ENCODE measurements around the gene SPAG16.

The SPAG16 gene

DNA sequence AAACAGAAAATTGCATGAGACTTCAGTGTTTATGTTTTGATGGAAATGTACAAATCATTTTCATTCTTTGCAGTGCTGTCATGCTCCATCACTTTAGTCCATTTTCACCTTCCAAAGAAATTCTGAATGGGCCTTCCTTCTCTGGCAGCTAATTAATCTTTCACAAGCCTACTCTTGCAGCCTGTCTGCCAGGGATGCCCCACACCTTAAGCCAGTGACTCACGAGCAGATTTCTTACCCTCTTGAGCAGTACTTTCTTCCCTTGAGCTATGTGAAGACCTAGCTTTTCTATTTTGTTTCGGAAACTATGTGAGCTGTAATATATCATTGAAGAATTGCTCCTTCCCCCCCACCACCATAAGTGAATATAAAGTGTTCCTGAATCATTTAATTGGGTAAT lies 722.3 kb downstream of the SPAG16 start:
- Histone ChIP-seq H3K9ac (ENCODE audit: low read depth, low read length) (no peak overlapping the region), H3K4me3 (ENCODE audit: low read length) (no peak overlapping the region), H3K36me3 (ENCODE audit: insufficient read depth, low read length) (no peaks in the 10 kb centered on the region), H3K27me3 (ENCODE audit: insufficient read depth, low read length) (no peaks in the 10 kb centered on the region), H3K9me3 (ENCODE audit: insufficient read depth, low read depth, low read length) (no peaks in the 10 kb centered on the region; the same call in 1 of the 2 replicates), H3K4me1 (ENCODE audit: insufficient read depth, low read length) (peaks cover 8% of the 10 kb centered on the region; the same call in 1 of the 2 replicates), H3K27ac (ENCODE audit: low read depth, low read length) (no peak overlapping the region)
- WGBS, result 88% methylated on average over 1 of the region's 2 CpGs

DNA sequence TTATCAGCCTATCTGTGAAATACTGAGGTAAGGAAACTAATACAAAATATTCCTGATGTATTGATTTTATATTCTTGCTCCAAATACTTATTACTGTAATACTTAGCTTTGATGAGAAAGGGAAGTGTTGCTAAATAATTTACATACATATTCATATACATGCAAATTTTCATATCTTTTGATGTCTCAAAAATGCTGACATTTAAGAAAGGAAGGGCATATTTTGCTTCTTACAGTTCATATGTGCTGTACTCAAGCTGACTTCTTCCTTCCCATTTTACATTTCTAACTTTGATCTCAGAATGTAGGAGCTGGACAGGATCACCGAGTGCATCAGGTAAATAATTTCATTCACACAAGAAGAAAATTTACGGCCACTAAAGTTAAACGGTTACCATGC lies 727.4 kb downstream of the SPAG16 start:
- no peak overlapping the region for H3K4me3 ChIP-seq (ENCODE audit: low read length)
- 95% methylated on average over 3 of the region's 3 CpGs for WGBS
- H3K27ac ChIP-seq (ENCODE audit: low read depth, low read length), result no peak overlapping the region
- no peaks in the 10 kb centered on the region for H3K4me1 ChIP-seq (ENCODE audit: insufficient read depth, low read length)
- no peak overlapping the region for H3K9ac ChIP-seq (ENCODE audit: low read depth, low read length)
- no peaks in the 10 kb centered on the region; the same call in 1 of the 2 replicates for H3K9me3 ChIP-seq (ENCODE audit: insufficient read depth, low read depth, low read length)
- no peaks in the 10 kb centered on the region for H3K27me3 ChIP-seq (ENCODE audit: insufficient read depth, low read length)
- no peaks in the 10 kb centered on the region for H3K36me3 ChIP-seq (ENCODE audit: insufficient read depth, low read length)

DNA sequence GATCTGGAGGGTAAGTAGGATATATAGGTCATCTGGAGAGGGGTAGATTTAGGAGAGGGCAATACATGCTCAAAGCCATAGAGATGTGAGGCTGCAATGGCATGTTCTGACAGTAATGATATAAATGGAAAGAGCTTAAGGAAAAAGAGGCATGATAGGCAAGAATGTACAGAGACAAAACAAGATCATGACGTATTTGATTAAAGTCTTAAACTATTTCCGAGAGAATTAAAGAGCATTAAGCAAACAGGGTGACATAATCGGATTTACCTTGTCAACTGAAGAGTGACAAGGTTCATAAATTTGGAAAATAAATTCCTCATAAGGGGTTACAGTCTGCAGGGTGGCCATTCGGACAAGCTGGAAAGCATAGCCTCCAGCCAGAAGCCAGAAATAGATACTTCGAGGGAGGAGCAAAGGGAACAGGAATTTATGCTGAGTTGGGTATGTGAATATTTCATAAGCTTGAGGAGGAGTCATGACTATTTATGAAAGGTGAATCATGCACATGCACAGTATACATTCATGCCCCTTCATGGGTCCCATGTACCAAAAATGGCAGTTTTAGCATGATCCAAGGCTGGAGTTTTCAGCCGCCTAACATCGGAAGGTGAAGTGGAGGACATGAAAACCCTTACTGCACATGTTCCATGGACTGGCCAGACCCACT lies 730.4 kb downstream of the SPAG16 start:
- Histone ChIP-seq H3K9me3 (ENCODE audit: insufficient read depth, low read depth, low read length) (no peaks in the 10 kb centered on the region), H3K36me3 (ENCODE audit: insufficient read depth, low read length) (no peaks in the 10 kb centered on the region), H3K9ac (ENCODE audit: low read depth, low read length) (no peak overlapping the region), H3K27ac (ENCODE audit: low read depth, low read length) (no peak overlapping the region), H3K4me3 (ENCODE audit: low read length) (no peak overlapping the region), H3K27me3 (ENCODE audit: insufficient read depth, low read length) (no peaks in the 10 kb centered on the region), H3K4me1 (ENCODE audit: insufficient read depth, low read length) (no peaks in the 10 kb centered on the region)
- 96% methylated on average over 7 of the region's 7 CpGs for WGBS

DNA sequence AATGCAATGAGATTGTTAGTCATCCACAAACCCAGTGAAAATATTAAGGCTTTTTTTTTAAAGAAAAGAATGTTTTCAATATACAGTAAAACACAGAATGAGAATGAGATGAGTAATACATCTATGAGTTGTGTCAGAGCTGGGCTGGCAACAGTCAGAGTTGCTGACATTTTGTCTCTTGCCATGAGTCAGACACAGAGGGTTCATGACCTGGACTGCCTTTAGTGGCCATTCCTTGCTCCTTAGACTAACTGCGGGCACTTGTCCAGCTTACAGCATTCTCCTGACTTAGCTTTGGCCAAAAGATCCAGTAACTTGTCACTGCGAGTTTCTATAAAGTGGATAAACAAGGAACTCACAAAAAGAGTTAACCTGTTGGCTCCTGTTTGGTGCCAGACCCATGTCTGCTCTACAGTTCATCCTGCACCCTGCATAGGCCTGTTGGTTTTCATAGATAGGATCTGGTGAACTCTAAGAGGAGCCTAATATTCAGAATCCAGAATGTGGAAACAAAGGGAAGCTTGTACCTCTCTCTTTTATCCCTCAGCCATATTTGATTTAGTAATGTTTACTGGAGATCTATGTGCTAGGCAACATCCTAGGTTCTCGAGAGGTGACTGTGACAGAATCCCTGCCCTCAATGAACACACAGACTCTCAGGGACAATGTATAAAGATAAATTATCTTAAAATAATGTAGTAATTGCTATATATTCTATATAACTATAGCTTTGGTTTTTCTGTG lies 735.1 kb downstream of the SPAG16 start:
- no peaks in the 10 kb centered on the region for H3K9me3 ChIP-seq (ENCODE audit: insufficient read depth, low read depth, low read length)
- no peak overlapping the region for H3K27ac ChIP-seq (ENCODE audit: low read depth, low read length)
- H3K4me1 ChIP-seq (ENCODE audit: insufficient read depth, low read length), result no peaks in the 10 kb centered on the region
- no peaks in the 10 kb centered on the region for H3K36me3 ChIP-seq (ENCODE audit: insufficient read depth, low read length)
- no peak overlapping the region for H3K9ac ChIP-seq (ENCODE audit: low read depth, low read length)
- H3K27me3 ChIP-seq (ENCODE audit: insufficient read depth, low read length), result no peaks in the 10 kb centered on the region
- no peak overlapping the region for H3K4me3 ChIP-seq (ENCODE audit: low read length)
- WGBS, result 93% methylated on average over 2 of the region's 3 CpGs

GRCh38 chr2:214019973-214020345 lies 735.7 kb downstream of the SPAG16 start:
- no peak overlapping the region for H3K4me3 ChIP-seq (ENCODE audit: low read length)
- H3K27me3 ChIP-seq (ENCODE audit: insufficient read depth, low read length), result no peaks in the 10 kb centered on the region
- H3K9ac ChIP-seq (ENCODE audit: low read depth, low read length), result no peak overlapping the region
- H3K27ac ChIP-seq (ENCODE audit: low read depth, low read length), result no peak overlapping the region
- H3K36me3 ChIP-seq (ENCODE audit: insufficient read depth, low read length), result no peaks in the 10 kb centered on the region
- no peaks in the 10 kb centered on the region for H3K4me1 ChIP-seq (ENCODE audit: insufficient read depth, low read length)
- H3K9me3 ChIP-seq (ENCODE audit: insufficient read depth, low read depth, low read length), result no peaks in the 10 kb centered on the region
- 93% methylated on average over 4 of the region's 4 CpGs for WGBS

DNA sequence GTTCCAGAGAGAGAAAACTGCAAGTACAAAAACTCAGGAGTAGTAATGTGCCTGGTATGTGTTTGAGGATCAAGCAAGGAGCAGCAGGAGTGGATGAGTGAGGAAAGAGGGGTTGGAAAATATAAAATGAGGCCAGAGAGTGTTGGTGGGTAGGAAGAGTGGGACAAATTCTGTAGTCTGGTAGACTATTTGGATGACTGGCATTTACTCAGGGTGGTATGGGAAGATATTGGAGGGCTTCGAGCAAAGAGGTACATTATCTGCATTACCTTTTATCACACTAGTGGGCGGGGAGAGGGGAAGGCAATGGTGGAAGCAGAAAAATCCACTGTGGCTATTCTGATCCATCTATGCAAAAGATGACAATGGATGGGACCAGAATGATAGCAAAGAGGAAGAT lies 744.9 kb downstream of the SPAG16 start:
- no peak overlapping the region for H3K9ac ChIP-seq (ENCODE audit: low read depth, low read length)
- 90% methylated on average over 2 of the region's 2 CpGs for WGBS
- H3K27ac ChIP-seq (ENCODE audit: low read depth, low read length), result no peak overlapping the region
- no peaks in the 10 kb centered on the region for H3K27me3 ChIP-seq (ENCODE audit: insufficient read depth, low read length)
- no peaks in the 10 kb centered on the region for H3K9me3 ChIP-seq (ENCODE audit: insufficient read depth, low read depth, low read length)
- no peak overlapping the region for H3K4me3 ChIP-seq (ENCODE audit: low read length)
- no peaks in the 10 kb centered on the region for H3K36me3 ChIP-seq (ENCODE audit: insufficient read depth, low read length)
- H3K4me1 ChIP-seq (ENCODE audit: insufficient read depth, low read length), result no peaks in the 10 kb centered on the region

- Histone ChIP-seq H3K36me3 (ENCODE audit: insufficient read depth, low read length) (no peaks in the 10 kb centered on the region), H3K27ac (ENCODE audit: low read depth, low read length) (no peak overlapping the region), H3K27me3 (ENCODE audit: insufficient read depth, low read length) (no peaks in the 10 kb centered on the region), H3K9ac (ENCODE audit: low read depth, low read length) (no peak overlapping the region), H3K4me3 (ENCODE audit: low read length) (no peak overlapping the region), H3K4me1 (ENCODE audit: insufficient read depth, low read length) (no peaks in the 10 kb centered on the region), H3K9me3 (ENCODE audit: insufficient read depth, low read depth, low read length) (0 out of 2 replicates have a peak, but pooled peaks cover 7% of the 10 kb centered on the region)
- 95% methylated on average over 1 of the region's 1 CpG for WGBS
Observed at GRCh38 chr2:214031566-214031965, 747.3 kb downstream of the SPAG16 start.

GRCh38 chr2:214034417-214034816 lies 750.2 kb downstream of the SPAG16 start:
- no peaks in the 10 kb centered on the region for H3K4me1 ChIP-seq (ENCODE audit: insufficient read depth, low read length)
- H3K4me3 ChIP-seq (ENCODE audit: low read length), result no peak overlapping the region
- 0 out of 2 replicates have a peak, but pooled peaks cover 7% of the 10 kb centered on the region for H3K9me3 ChIP-seq (ENCODE audit: insufficient read depth, low read depth, low read length)
- no peaks in the 10 kb centered on the region for H3K27me3 ChIP-seq (ENCODE audit: insufficient read depth, low read length)
- 78% methylated on average over 3 of the region's 3 CpGs for WGBS
- H3K36me3 ChIP-seq (ENCODE audit: insufficient read depth, low read length), result no peaks in the 10 kb centered on the region
- no peak overlapping the region for H3K9ac ChIP-seq (ENCODE audit: low read depth, low read length)
- no peak overlapping the region for H3K27ac ChIP-seq (ENCODE audit: low read depth, low read length)

- H3K27me3 ChIP-seq (ENCODE audit: insufficient read depth, low read length), result no peaks in the 10 kb centered on the region
- H3K27ac ChIP-seq (ENCODE audit: low read depth, low read length), result no peak overlapping the region
- H3K4me3 ChIP-seq (ENCODE audit: low read length), result no peak overlapping the region
- no peaks in the 10 kb centered on the region for H3K36me3 ChIP-seq (ENCODE audit: insufficient read depth, low read length)
- H3K4me1 ChIP-seq (ENCODE audit: insufficient read depth, low read length), result no peaks in the 10 kb centered on the region
- H3K9ac ChIP-seq (ENCODE audit: low read depth, low read length), result no peak overlapping the region
- H3K9me3 ChIP-seq (ENCODE audit: insufficient read depth, low read depth, low read length), result peaks cover 12% of the 10 kb centered on the region; the same call in 1 of the 2 replicates
- WGBS, result 95% methylated on average over 8 of the region's 8 CpGs
Observed at GRCh38 chr2:214035091-214035852, 751.0 kb downstream of the SPAG16 start.

DNA sequence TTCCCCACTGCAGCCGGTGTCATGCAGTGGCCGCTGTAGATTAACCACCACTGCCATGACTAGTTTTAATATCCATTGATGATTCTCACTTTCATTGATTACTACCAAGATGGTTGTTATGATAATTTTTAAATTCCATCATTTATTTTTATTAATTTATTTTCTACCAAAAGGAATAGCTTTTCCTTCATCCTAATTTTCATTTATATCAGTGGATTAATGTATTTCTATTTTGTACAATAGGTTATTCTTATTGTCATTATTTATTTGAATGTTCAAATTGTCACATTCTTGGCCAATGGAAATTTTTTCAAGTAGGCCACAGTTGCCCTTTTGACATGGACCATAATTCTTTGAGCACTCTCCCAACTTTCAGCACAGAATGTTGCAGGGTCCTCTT lies 751.7 kb downstream of the SPAG16 start:
- WGBS, result 95% methylated on average over 2 of the region's 2 CpGs
- H3K27me3 ChIP-seq (ENCODE audit: insufficient read depth, low read length), result no peaks in the 10 kb centered on the region
- no peak overlapping the region for H3K4me3 ChIP-seq (ENCODE audit: low read length)
- H3K9me3 ChIP-seq (ENCODE audit: insufficient read depth, low read depth, low read length), result peaks cover 19% of the 10 kb centered on the region
- H3K36me3 ChIP-seq (ENCODE audit: insufficient read depth, low read length), result no peaks in the 10 kb centered on the region
- no peak overlapping the region for H3K27ac ChIP-seq (ENCODE audit: low read depth, low read length)
- no peak overlapping the region for H3K9ac ChIP-seq (ENCODE audit: low read depth, low read length)
- H3K4me1 ChIP-seq (ENCODE audit: insufficient read depth, low read length), result no peaks in the 10 kb centered on the region

DNA sequence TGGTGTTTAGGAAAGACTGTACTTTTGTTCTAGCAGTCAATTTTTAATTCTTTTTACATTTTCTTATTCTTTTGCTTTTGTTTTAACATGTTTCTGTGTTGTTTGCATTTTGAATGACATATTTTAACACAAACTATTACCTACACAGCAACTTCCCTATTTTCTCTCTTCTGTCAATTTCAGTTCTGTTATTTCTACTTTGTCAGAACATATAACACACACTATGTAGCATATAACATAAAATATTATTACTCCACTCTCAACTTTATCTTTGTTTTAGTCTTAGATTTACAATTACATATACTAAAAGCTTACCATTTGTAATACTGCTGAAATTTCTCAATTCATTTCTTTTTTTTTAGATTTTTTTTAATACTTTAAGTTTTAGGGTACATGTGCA lies 753.9 kb downstream of the SPAG16 start:
- Histone ChIP-seq H3K4me3 (ENCODE audit: low read length) (no peak overlapping the region), H3K9ac (ENCODE audit: low read depth, low read length) (no peak overlapping the region), H3K27ac (ENCODE audit: low read depth, low read length) (no peak overlapping the region), H3K36me3 (ENCODE audit: insufficient read depth, low read length) (no peaks in the 10 kb centered on the region), H3K9me3 (ENCODE audit: insufficient read depth, low read depth, low read length) (peaks cover 20% of the 10 kb centered on the region), H3K27me3 (ENCODE audit: insufficient read depth, low read length) (no peaks in the 10 kb centered on the region), H3K4me1 (ENCODE audit: insufficient read depth, low read length) (no peaks in the 10 kb centered on the region)
